IMR-90 (cell line): ENCODE data around the gene SDR9C7. TPM values are rescaled to one million over a fixed set of nuclear protein-coding genes. Genes with fewer than 3 reads are reported as not detected.

Source experiments
- ATAC-seq: fragments of 200-7000 bp; cut with Tn5 transposase; 2 replicates; pipeline ENCODE4 v1.9.1; 2020; ENCODE audit warnings: low read depth, mild to moderate bottlenecking, moderate library complexity
- BruUV-seq: library from RNA; stranded (reverse); fragments of 400-500 nt; replicated peaks from 2 replicates; lab custom pipeline; 2021; lab: Mats Ljungman, UMichigan
- CTCF ChIA-PET: fragments of 300-600 bp; formaldehyde crosslinking; extraction: SDS; loops from one replicate; lab custom pipeline; 2021; ENCODE audit warnings: antibody characterized with exemption; lab: Yijun Ruan, JAX
- POLR2A ChIA-PET: fragments of 300-600 bp; sonication (Branson Sonifier 250); formaldehyde crosslinking; loops from one replicate; lab custom pipeline; 2022; ENCODE audit warnings: antibody characterized with exemption; ENCODE audit not compliant: unreplicated experiment; lab: Charles Lee
- DNase-seq: peaks from one replicate; pipeline ENCODE4 v3.0.0; 2013
- H2AFZ ChIP-seq: replicated peaks from 2 replicates; pipeline ENCODE3; 2013; ENCODE audit warnings: low read length, mild to moderate bottlenecking; ENCODE audit not compliant: poor library complexity
- H2AK5ac ChIP-seq: 2 replicates; pipeline ENCODE4 v1.6.1; 2013; ENCODE audit warnings: low read depth, low read length, inconsistent platforms
- H2AK9ac ChIP-seq: replicated peaks from 2 replicates; pipeline ENCODE3; 2013; ENCODE audit warnings: mild to moderate bottlenecking, low read depth, low read length, moderate library complexity; ENCODE audit not compliant: poor library complexity
- H2BK120ac ChIP-seq: 2 replicates; pipeline ENCODE4 v1.6.1; 2013; ENCODE audit warnings: low read depth, low read length, inconsistent platforms
- H2BK15ac ChIP-seq: 3 replicates; pipeline ENCODE4 v1.6.1; 2013; ENCODE audit warnings: low read depth, low read length, inconsistent platforms
- H2BK20ac ChIP-seq: 2 replicates; pipeline ENCODE4 v1.6.1; 2013; ENCODE audit warnings: low read depth, mild to moderate bottlenecking, inconsistent platforms, low read length, moderate library complexity
- H2BK5ac ChIP-seq: 2 replicates; pipeline ENCODE4 v1.6.1; 2013; ENCODE audit warnings: mild to moderate bottlenecking, low read depth, low read length, inconsistent platforms; ENCODE audit not compliant: poor library complexity, severe bottlenecking
- H3K14ac ChIP-seq: replicated peaks from 2 replicates; pipeline ENCODE4 v1.6.1; 2013; ENCODE audit warnings: low read depth, low read length, inconsistent platforms
- H3K18ac ChIP-seq: 2 replicates; pipeline ENCODE4 v1.6.1; 2013; ENCODE audit warnings: low read depth, low read length, control low read depth
- H3K23ac ChIP-seq: 2 replicates; pipeline ENCODE4 v1.6.1; 2013; ENCODE audit warnings: low read depth, low read length, inconsistent platforms
- H3K27ac ChIP-seq: 2 replicates; pipeline ENCODE4 v1.5.1; 2013; ENCODE audit warnings: mild to moderate bottlenecking, control low read depth, low read length; ENCODE audit not compliant: insufficient read depth
- H3K27me3 ChIP-seq: 2 replicates; pipeline ENCODE4 v1.6.1; 2013; ENCODE audit warnings: low read length; ENCODE audit not compliant: control insufficient read depth, insufficient read depth
- H3K36me3 ChIP-seq: 2 replicates; pipeline ENCODE4 v1.6.1; 2013; ENCODE audit warnings: low read length, mixed read lengths; ENCODE audit not compliant: control insufficient read depth, insufficient read depth
- H3K4ac ChIP-seq: 2 replicates; pipeline ENCODE4 v1.6.1; 2013; ENCODE audit warnings: low read depth, low read length, inconsistent platforms
- H3K4me1 ChIP-seq: 2 replicates; pipeline ENCODE4 v1.6.1; 2013; ENCODE audit warnings: low read length, mixed read lengths; ENCODE audit not compliant: control insufficient read depth, insufficient read depth
- H3K4me2 ChIP-seq: 2 replicates; pipeline ENCODE4 v1.6.1; 2013; ENCODE audit warnings: low read depth, mild to moderate bottlenecking, control low read depth, low read length, moderate library complexity
- H3K4me3 ChIP-seq: 2 replicates; pipeline ENCODE4 v1.5.1; 2013; ENCODE audit warnings: low read depth, mild to moderate bottlenecking, control low read depth, low read length, moderate library complexity; ENCODE audit not compliant: insufficient read depth
- H3K56ac ChIP-seq: 2 replicates; pipeline ENCODE4 v1.6.1; 2013; ENCODE audit warnings: low read length, inconsistent platforms; ENCODE audit not compliant: insufficient read depth; ENCODE audit errors: extremely low read depth
- H3K79me1 ChIP-seq, 2 experiments: 2 replicates each; pipeline ENCODE4 v1.6.1; 2013; ENCODE audit warnings: low read length in 2 of 2, inconsistent platforms in 1 of 2, low read depth in 1 of 2
- H3K9ac ChIP-seq: 2 replicates; pipeline ENCODE4 v1.6.1; 2013; ENCODE audit warnings: low read depth, low read length, control low read depth
- H3K9me1 ChIP-seq: 2 replicates; pipeline ENCODE4 v1.6.1; 2013; ENCODE audit warnings: low read length, inconsistent platforms; ENCODE audit not compliant: insufficient read depth
- H3K9me3 ChIP-seq: 2 replicates; pipeline ENCODE4 v1.6.1; 2013; ENCODE audit warnings: low read length; ENCODE audit not compliant: control insufficient read depth, insufficient read depth
- H4K20me1 ChIP-seq: 2 replicates; pipeline ENCODE4 v1.6.1; 2013; ENCODE audit warnings: low read length, inconsistent platforms; ENCODE audit not compliant: insufficient read depth
- H4K5ac ChIP-seq: 2 replicates; pipeline ENCODE4 v1.6.1; 2013; ENCODE audit warnings: mild to moderate bottlenecking, low read depth, low read length, control low read depth
- H4K8ac ChIP-seq, 2 experiments: 2 replicates each; pipeline ENCODE4 v1.6.1; 2013; ENCODE audit warnings: low read depth in 2 of 2, low read length in 2 of 2, control low read depth in 1 of 2, inconsistent platforms in 1 of 2
- H4K91ac ChIP-seq: 2 replicates; pipeline ENCODE4 v1.6.1; 2013; ENCODE audit warnings: low read depth, low read length, inconsistent platforms; ENCODE audit not compliant: insufficient read depth
- CEBPB ChIP-seq: IDR thresholded peaks from 2 replicates; pipeline ENCODE4 v1.6.1; 2012; ENCODE audit warnings: low read depth, low read length, improper control_type of control experiment
- CHD1 ChIP-seq: IDR thresholded peaks from 2 replicates; pipeline ENCODE4 v1.6.1; 2012; ENCODE audit warnings: low read depth, low read length, improper control_type of control experiment
- MXI1 ChIP-seq: IDR thresholded peaks from 2 replicates; pipeline ENCODE4 v1.6.1; 2012; ENCODE audit warnings: low read depth, mild to moderate bottlenecking, low read length, moderate library complexity, borderline replicate concordance
- NFE2L2 ChIP-seq: fragments of 150-350 bp; IDR thresholded peaks from 2 replicates; pipeline ENCODE4 v1.6.1; 2016; ENCODE audit warnings: low read depth, mild to moderate bottlenecking, low read length
- RCOR1 ChIP-seq: IDR thresholded peaks from 2 replicates; pipeline ENCODE4 v1.6.1; 2012; ENCODE audit warnings: mild to moderate bottlenecking, low read length, improper control_type of control experiment; ENCODE audit not compliant: insufficient replicate concordance
- WGBS, 2 experiments: methylation state at CpG; one replicate each; pipeline versions ENCODE4 v1.1.5 to v1.1.7; 2013; ENCODE audit warnings: missing lambda C conversion rate in 2 of 2; ENCODE audit not compliant: insufficient read length in 1 of 2; ENCODE audit errors: extremely low coverage in 2 of 2; 5-methylcytosine and 5-hydroxymethylcytosine counted together
- dilution Hi-C: fragments of 300-500 bp; cut with HindIII; formaldehyde crosslinking; loops from one replicate; pipeline ENCODE4 v1.14.3; 2018; ENCODE audit warnings: low sequenced_read_pairs; ENCODE audit not compliant: unreplicated experiment
- in situ Hi-C: fragments of 300-500 bp; cut with MboI; formaldehyde crosslinking; loops from 3 replicates; pipeline ENCODE4 v1.14.3; 2019; ENCODE audit warnings: low sequenced_read_pairs, inconsistent platforms, mixed read lengths
- intact Hi-C: fragments of 100-400 bp; cut with micrococcal nuclease; formaldehyde crosslinking; loops from 2 replicates; pipeline ENCODE4 v1.10.0; 2022
- polyA plus RNA-seq, 3 experiments: library from polyadenylated mRNA; depleted of rRNA; stranded (reverse); fragments of >200 nt; gene quantifications; 2 replicates each; pipeline ENCODE4 v1.2.3, GENCODE V29; 2012; ENCODE audit warnings: low replicate concordance in 1 of 3
- total RNA-seq: library from RNA; depleted of rRNA; stranded (reverse); fragments of >200 nt; gene quantifications from 2 replicates; pipeline ENCODE4 v1.2.3, GENCODE V29; 2012
- TF ChIP-seq, protein P1 (sequence below): conservative IDR thresholded peaks from 2 replicates; pipeline ENCODE4 v1.5.1; 2012; ENCODE audit warnings: mild to moderate bottlenecking, low read depth, low read length, improper control_type of control experiment

Gene SDR9C7
- total and polyA plus RNA-seq, 2 of the 4 experiments (the other 2 are of a cell fraction), result not detected

DNA sequence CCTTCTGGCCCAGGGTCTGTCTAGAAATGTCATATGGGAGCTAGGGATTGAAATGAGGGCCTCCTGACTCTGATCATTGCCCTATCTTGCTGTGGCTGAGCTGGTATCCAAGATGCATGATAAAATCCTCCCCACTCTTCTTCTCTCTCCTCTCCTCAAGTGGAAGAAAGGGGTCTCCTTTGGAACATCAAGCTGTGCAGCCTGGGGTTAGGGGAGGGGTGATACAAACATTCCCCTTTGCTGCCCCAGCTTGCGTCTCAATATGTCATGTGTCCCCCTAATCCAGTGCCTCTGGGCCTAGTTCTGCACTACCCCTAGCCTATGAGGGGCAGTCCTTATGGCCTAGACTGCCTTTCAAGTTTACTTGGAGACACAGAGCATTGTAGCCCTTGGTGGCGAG is 14.7 kb upstream of the SDR9C7 start:
- dilution Hi-C loops, result no loop called here
- no peak overlapping the region for H3K14ac ChIP-seq
- no peak overlapping the region for H4K5ac ChIP-seq
- no peak overlapping the region for H3K27ac ChIP-seq
- no peaks in the 10 kb centered on the region for H3K9me1 ChIP-seq
- no peak overlapping the region for H4K91ac ChIP-seq
- no peak overlapping the region for H2AK9ac ChIP-seq
- no peak overlapping the region for H3K9ac ChIP-seq
- H3K36me3 ChIP-seq, result no peaks in the 10 kb centered on the region
- H3K4me1 ChIP-seq, result no peaks in the 10 kb centered on the region
- peaks cover 12% of the 10 kb centered on the region for H3K27me3 ChIP-seq
- no peak overlapping the region for H3K4ac ChIP-seq
- in situ Hi-C loops, result no loop called here
- H4K20me1 ChIP-seq, result no peaks in the 10 kb centered on the region
- 88% methylated on average over 1 of the region's 2 CpGs; no CpG with 5 or more reads in 1 of the 2 experiments for WGBS, 2 experiments
- TF ChIP-seq CHD1, result no peak
- TF ChIP-seq CEBPB, result no peak
- TF ChIP-seq, protein P1, sequence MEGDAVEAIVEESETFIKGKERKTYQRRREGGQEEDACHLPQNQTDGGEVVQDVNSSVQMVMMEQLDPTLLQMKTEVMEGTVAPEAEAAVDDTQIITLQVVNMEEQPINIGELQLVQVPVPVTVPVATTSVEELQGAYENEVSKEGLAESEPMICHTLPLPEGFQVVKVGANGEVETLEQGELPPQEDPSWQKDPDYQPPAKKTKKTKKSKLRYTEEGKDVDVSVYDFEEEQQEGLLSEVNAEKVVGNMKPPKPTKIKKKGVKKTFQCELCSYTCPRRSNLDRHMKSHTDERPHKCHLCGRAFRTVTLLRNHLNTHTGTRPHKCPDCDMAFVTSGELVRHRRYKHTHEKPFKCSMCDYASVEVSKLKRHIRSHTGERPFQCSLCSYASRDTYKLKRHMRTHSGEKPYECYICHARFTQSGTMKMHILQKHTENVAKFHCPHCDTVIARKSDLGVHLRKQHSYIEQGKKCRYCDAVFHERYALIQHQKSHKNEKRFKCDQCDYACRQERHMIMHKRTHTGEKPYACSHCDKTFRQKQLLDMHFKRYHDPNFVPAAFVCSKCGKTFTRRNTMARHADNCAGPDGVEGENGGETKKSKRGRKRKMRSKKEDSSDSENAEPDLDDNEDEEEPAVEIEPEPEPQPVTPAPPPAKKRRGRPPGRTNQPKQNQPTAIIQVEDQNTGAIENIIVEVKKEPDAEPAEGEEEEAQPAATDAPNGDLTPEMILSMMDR, result no peak
- TF ChIP-seq MXI1, result no peak
- no peak for TF ChIP-seq NFE2L2
- TF ChIP-seq RCOR1, result no peak
- H3K4me3 ChIP-seq, result no peak overlapping the region
- no peak overlapping the region for H3K56ac ChIP-seq
- H2BK120ac ChIP-seq, result no peak overlapping the region
- intact Hi-C loops, result no loop called here
- no peak overlapping the region for H4K8ac ChIP-seq
- H2BK5ac ChIP-seq, result no peak overlapping the region
- no peaks in the 10 kb centered on the region for H3K79me1 ChIP-seq
- H2AK5ac ChIP-seq, result no peak overlapping the region
- ChIA-PET CTCF (no interaction called here), POLR2A (no interaction called here)
- H3K23ac ChIP-seq, result no peak overlapping the region
- no peak overlapping the region for H2BK15ac ChIP-seq
- no TSS peak for BruUV-seq
- no peak overlapping the region for H3K18ac ChIP-seq
- ATAC-seq (no peak), DNase-seq (no peak)
- no peaks in the 10 kb centered on the region for H3K9me3 ChIP-seq
- H3K4me2 ChIP-seq, result no peak overlapping the region
- no peak overlapping the region for H2AFZ ChIP-seq
- no peak overlapping the region for H2BK20ac ChIP-seq
